GM21526 (cell line): ENCODE results near the gene ZBTB42.

Experiments used
- ATAC-seq: cut with Tn5 transposase; IDR thresholded peaks from one replicate; pipeline ENCODE4 v1.9.1; 2021; ENCODE audit warnings: moderate library complexity; ENCODE audit not compliant: unreplicated experiment, low FRiP score

Gene ZBTB42

DNA sequence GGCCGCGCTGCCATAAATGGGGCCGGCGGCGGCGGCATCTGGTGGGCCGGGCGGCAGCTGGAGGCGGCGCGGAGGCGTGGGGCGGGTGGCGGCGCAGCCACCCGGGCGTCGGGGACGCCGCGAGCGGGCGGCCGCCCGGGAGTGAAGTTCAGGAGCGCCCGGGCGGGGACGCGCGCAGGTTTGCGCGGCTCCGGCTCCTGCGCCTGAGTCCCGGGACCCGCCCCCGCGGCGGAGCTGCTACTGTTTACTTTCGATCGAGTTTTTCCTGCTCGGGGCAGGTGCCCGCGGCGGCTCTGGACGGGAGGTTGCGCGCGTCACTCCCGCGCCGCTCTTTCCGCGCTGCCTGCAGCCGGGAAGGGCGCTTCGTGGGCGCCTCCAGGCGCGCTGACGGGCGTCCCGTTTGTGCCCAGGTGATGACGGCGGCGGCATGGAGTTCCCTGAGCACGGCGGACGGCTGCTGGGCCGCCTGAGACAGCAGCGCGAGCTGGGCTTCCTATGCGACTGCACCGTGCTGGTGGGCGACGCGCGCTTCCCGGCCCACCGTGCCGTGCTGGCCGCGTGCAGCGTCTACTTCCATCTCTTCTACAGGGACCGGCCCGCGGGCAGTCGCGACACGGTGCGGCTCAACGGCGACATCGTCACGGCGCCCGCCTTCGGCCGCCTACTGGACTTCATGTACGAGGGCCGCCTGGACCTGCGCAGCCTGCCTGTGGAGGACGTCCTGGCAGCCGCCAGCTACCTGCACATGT, at the start of gene ZBTB42:
Gene ZBTB42, plus strand, starts transcription at position 331 of the 749 bp plus-strand sequence. Its CDS starts 97 bp downstream, at position 428.
- ATAC-seq, result peak; percentile 30

- no peak for ATAC-seq
Measured at GRCh38 chr14:104751539-104752422, 49.1 kb upstream of the ZBTB42 start.

DNA sequence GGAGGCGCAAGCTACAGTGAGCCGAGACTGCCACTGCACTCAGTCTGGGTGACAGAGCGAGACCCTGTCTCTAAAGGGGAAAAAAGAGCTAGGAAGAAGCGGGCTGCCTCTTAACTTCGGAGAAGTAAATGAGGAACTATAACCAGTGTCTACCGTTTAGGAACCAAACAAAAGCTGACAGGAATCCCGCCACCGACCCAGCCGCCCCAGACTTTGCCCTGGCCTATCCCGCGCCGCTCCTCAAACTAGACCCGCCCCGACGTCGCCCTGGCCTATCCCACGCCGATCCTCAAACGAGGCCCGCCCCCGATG, 48.5 kb upstream of the ZBTB42 start:
- peak; percentile 0 for ATAC-seq

GRCh38 chr14:104752735-104753527, 48.0 kb upstream of the ZBTB42 start, which contains the start of gene SIVA1:
SIVA1 (plus strand) TSS chr14:104753147; CDS start chr14:104753202, 55 bp downstream.
- ATAC-seq, result peak; percentile 81

DNA sequence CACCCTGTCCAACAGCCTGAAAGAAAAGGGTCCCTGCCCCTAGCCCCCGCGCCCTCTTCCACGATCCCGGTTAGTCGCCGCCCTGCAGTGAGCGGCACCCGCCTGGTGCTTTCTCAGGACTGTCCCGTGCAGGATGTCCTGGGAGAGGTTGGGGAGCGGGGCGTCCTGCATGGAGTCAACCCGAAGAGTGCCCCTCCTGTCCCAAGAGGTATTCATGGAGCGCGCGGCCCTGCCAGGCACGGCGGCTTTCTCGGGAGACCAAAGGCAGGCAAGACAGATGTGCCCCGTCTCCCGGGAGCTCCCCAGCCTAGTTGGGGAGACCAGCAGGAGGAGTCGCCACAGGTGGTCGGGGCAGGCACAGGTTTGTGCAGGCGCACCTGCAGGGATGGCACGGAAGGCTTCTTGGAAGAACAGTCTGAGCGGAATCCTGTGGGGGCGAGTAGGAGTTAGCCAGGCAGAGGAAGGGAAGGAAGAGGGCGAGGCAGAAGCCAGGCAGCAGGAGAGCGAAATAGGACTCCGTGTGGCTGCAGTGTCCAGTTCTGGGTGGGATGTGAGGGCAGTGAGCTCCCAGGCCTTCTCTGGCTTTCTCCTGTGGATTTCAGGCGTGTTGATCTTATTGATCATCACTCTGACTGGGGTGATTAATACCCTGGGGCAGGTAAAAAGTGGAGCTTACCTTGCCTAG, 47.2 kb upstream of the ZBTB42 start:
- no peak for ATAC-seq

DNA sequence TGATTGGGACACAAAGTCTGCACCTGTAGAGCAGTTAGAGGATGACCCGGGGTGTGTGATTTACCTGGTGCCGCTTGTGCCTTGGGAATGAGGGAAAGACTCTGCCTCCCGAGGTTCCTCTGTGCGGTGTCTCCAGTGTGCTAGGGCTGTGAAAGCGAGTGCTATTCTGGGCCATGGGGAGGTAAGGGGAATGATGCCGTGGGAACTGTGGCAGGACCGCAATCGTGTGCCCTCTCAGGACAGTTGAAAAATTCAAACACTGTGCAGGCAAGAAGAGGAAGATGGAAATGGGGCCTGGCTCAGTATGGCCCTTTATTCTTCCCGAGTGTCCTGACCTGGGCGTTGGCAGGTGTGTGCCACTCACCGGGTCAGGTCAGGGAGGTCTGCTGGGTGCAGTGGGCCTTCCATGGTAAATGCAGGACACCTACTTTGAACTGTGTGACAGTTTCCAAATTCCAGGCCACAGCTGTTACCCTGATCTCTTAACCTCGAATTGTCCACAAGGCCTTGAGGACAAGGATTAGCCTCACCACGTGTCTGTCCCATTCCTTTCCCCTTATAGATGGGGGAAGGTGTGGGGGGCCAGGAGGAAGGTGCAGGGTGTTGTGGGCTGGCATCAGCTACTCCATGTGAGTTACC, 46.6 kb upstream of the ZBTB42 start:
- ATAC-seq, result no peak

GRCh38 chr14:104755621-104756020, 45.3 kb upstream of the ZBTB42 start:
- no peak for ATAC-seq

GRCh38 chr14:104756477-104757237, 44.2 kb upstream of the ZBTB42 start:
- no peak for ATAC-seq

DNA sequence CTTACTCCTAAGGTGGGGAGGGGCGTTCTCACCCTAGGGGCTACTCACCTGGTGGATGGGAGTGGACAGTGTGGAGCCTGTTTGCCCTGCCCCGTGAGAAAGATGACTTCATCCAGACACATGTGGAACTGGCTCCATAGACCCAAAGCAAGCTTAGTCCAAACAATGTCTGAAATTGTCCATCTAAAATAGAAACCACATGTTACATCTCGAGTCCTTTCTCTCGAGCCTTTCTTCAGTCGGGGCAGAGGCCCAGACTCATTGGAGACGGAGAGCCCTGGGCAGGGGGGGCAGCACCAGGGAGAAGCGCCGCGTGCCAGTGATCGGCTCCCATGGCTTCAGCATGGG, 43.7 kb upstream of the ZBTB42 start:
- ATAC-seq, result no peak

GRCh38 chr14:104757681-104758392, 43.1 kb upstream of the ZBTB42 start:
- ATAC-seq, result no peak

DNA sequence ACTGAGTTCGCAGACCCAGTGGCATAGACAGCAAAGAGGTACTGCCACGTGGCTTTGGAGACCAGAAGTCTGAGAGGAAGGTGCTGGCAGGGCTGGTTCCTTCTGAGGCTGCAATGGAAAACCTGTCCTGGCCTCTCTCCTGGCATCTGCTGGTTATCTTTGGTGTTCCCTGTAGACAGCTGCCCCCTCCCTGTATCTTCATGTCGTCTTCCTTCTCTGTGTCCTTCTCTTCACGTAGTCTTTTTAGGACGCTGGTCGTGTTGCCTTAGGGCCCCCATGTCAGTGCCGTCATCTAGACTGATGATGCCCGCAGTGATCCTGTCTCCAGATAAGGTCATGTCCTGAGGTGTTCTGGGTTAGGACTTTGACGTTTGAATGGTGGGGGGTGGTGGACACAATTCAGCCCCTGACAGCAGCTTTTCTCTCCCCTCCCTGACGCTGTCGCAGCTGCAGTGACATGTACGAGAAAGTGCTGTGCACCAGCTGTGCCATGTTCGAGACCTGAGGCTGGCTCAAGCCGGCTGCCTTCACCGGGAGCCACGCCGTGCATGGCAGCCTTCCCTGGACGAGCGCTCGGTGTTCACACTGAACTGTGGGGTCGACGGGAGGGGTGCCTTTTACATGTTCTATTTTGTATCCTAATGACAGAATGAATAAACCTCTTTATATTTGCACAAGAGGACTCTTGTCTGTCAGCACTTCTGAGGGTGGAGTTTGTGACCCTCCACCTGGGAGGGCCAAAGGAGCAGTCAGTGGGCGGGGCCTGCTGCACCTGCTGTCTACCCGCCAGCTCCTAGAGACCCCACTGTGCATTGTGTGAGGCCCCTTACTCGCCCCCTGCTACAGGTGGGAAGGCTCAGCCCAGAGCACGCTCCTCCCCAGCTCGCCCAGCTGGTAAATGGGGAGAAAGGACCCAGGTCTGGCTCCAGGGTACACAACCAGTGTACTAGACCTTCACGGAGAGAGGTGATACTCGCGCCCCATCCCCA, 41.6 kb upstream of the ZBTB42 start:
- no peak for ATAC-seq

DNA sequence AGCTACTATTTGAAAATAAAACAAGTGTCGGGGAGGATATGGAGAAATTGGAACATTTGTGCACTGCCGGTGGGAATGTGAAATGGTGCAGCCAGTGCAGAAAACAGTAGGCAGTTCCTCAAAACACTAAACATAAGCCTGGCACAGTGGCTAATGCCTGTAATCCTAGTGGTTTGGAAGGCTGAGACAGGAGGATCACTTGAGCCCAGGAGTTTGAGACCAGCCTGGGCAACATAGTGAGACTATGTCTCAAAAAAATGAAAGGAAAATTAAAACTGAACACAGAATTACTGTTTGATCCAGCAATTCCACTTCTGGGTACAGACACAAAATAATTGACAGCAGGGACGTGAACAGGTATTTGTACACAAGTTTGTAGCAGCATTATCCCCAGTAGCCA, 35.4 kb upstream of the ZBTB42 start:
- no peak for ATAC-seq

- no peak for ATAC-seq
Measured at GRCh38 chr14:104766256-104766862, 34.5 kb upstream of the ZBTB42 start.

DNA sequence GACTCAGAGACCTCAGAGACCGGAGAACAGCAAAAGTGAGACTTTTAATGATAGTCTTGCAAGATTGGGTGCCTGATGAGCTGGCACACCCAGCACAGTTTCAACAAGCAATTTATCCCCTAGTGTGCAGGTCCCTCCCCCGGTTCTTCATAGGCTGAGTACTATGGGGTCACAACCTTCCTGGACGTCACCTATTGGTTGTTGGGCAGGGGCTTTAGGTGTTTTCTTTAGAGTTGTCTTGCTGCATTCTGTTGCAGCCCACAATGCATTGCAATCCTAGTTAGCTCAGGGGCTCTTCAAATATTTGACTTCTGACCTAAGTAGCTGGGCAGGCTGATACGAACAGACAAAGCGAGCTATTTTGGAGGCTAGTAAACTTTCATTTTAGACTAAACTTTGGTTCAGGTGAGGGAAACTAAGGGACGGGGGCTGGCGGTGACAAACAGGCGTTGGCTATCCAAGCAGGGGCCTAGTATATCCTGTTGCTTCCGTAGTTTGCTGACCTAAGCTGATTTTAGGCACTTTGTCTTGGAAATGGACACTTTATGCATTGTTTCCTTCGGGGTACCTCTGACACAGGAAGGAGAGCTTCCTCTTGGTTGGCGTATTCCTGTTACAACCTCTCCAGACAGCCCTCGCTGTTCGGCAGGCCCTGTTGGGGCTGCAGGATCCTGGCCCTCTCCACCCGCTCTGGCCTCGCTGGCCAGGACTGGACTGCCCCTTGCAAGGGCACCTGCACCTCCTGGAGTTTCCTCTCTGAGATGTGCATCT, 33.9 kb upstream of the ZBTB42 start:
- ATAC-seq, result no peak

DNA sequence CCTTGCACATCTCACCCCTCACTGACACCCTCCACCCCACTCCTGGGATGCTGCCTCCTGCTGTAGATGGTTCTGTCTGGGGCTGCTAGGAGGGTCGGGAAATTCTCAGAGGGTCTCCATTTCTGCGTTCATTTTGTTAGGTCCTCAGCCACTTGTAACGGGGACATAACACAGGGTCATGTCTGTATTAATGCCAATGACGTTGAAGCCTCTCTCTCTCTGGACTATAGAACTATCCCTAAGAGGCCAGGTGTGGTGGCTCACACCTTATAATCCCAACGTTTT, 33.3 kb upstream of the ZBTB42 start:
- ATAC-seq, result no peak

GRCh38 chr14:104768437-104769323, 32.2 kb upstream of the ZBTB42 start:
- ATAC-seq, result peak; percentile 71
